ENCODE results near the gene DBI.

The DBI gene

DNA sequence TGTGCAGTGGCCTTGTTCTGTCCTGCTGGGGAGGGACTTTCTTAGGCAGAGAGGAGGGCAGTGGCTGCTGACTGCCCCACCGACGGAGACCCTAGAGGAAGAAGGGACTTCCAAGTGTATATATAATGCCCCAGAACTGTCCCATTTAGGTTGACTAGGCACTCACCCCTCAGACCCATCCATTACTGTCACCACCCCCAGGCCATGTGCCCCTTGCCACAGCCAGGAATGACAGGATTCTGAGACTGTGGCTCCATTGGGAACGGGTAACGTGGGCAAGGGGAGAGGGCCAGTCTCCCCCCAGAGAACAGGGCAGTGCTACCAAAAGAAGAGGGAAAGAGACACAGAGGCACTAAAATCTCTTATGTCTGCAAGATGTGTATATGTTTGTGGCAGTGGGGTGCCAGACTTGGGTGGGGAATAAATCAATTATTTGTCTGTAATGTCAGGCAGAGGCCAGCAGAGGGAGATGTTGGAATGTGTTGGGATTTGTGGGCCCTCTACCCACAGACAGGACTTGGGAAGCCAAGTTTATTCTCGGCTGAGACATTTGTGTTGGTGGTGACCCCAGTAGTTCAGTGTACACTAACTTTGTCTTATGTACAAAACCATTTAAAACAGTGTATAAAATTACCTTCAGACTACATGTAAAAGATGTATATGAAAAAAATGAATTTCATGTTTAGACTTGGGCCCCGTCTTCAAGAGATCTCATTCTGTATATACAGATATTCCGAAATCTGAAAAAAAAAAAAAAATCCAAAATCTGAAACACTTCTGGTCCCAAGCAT is 40.8 kb downstream of the DBI start:
- no peak overlapping the region for H3K27ac Mint-ChIP-seq
- H3K27me3 Mint-ChIP-seq, result no peaks in the 10 kb centered on the region
- no peaks in the 10 kb centered on the region for H3K4me1 Mint-ChIP-seq
- no peak overlapping the region for H3K4me3 Mint-ChIP-seq
- H3K9me3 Mint-ChIP-seq, result no peaks in the 10 kb centered on the region
- peak; percentile 47 for ATAC-seq
- DNase-seq, result peak; percentile 17 to 28

DNA sequence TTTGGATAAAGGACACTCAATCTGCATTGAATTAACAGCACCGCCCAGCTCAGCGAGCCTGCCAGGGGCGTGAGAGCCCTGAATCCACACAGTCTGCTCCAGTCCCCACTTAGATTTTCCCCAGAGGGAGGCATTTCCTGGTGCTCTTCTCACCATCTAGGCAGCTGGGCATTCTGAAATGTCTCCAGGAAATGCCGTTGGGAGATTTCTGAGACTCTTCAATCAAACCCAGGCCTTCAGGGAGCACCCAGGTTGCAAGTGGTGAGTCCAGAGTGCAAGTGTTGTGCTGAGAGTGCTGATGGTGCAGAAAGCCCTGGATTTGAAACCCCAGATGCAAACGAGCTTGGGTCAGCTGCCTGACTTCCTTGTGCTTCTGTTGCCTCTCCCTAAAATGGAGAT is 41.4 kb downstream of the DBI start:
- Mint-ChIP-seq H3K4me1 (no peaks in the 10 kb centered on the region), H3K27ac (no peak overlapping the region), H3K27me3 (no peaks in the 10 kb centered on the region), H3K4me3 (no peak overlapping the region), H3K9me3 (no peaks in the 10 kb centered on the region)
- DNase-seq (no peak), ATAC-seq (no peak)

DNA sequence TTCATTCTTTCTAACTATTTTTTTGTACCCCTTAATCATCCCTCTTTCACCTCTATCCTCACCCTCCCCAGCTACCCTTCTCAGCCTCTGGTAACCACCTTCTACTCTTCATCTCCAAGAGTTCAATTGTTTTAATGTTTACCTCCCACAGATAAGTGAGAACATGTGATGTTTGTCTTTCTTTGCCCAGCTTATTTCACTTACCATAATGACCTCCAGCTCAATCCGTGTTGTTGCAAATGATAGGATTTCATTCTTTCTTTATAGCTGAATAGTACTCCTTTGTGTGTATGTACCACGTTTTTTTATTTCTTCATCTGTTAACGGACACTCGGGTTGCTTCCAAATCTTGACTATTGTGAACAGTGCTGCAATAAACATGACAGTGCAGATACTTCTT is 42.7 kb downstream of the DBI start:
- Mint-ChIP-seq H3K9me3 (no peaks in the 10 kb centered on the region), H3K4me1 (no peaks in the 10 kb centered on the region), H3K27ac (no peak overlapping the region), H3K27me3 (no peaks in the 10 kb centered on the region), H3K4me3 (no peak overlapping the region)
- DNase-seq (no peak), ATAC-seq (no peak)

DNA sequence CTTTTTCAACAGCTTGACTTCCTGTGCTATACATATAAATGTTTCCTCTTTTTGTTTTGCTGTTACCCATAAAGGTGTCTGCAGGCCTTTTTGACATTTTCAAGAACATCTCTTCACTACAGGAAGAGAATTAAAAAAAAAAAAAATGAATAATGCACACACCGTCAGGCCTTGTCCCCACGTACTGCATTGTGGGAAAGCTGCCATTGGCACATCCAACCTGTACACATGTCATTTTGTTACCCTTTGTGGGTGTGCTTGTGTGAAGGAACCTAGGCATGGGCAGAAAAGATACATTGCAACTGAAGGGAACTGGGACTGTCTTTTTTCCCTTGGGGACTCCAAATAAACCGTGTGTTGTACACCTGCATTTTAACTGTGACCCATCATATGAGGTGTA is 48.1 kb downstream of the DBI start:
- no peak overlapping the region for H3K4me3 Mint-ChIP-seq
- DNase-seq (no peak), ATAC-seq (no peak)
- no peak overlapping the region for H3K27ac Mint-ChIP-seq
- H3K27me3 Mint-ChIP-seq, result no peaks in the 10 kb centered on the region
- H3K4me1 Mint-ChIP-seq, result no peaks in the 10 kb centered on the region
- H3K9me3 Mint-ChIP-seq, result no peaks in the 10 kb centered on the region

DNA sequence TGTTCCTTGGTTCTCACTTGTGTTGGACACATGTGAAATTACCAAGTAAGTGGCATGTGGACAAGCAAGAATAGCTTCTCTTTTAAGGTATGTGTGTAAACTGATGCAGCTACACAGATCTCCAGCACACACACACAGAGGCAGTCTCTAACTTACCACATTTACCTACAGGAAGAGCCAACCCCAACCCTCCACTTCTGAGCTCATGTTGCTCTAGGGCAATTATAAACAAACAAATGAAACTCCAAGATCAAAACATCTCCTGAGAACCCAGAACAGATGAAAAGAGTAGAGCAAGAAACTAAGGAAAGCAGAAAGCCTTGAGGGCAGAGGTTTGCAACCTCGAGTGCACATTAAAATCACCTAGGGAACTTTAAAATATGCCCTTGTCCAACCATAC is 48.9 kb downstream of the DBI start:
- H3K9me3 Mint-ChIP-seq, result no peaks in the 10 kb centered on the region
- DNase-seq (no peak), ATAC-seq (no peak)
- H3K27me3 Mint-ChIP-seq, result no peaks in the 10 kb centered on the region
- no peaks in the 10 kb centered on the region for H3K4me1 Mint-ChIP-seq
- no peak overlapping the region for H3K27ac Mint-ChIP-seq
- no peak overlapping the region for H3K4me3 Mint-ChIP-seq

DNA sequence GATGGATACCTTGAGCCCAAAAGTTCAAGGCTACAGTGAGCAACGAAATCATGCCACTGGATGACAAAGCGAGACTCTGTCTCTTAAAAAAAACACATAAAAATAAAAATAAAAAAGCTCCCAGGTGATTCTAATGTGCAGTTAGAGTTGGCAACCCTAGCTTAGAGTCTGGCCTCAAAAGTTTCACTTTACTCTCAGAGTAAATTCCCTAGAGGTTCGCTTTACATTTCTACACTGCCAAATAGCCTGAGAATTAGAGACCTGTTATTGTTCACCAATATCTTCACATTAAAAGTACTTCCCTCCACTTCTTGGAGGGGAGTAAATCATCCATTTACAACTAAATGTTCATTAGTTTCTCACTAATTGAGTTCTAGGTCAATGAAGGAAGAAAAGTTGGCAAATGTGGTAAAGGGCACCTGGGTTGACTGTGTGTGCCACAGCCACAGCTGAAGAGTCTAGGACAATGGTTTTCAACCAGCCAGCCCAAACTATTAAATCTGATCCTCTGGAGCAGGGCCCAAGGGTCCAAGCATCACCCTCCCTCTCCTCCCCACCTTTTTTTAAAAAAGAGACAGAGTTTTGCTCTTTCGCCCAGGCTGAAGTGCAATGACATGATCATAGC is 49.6 kb downstream of the DBI start:
- no peak for DNase-seq
- Mint-ChIP-seq H3K9me3 (peaks cover 5 to 6% of the 10 kb centered on the region in 2 donors), H3K27ac (no peak overlapping the region), H3K4me3 (no peak overlapping the region), H3K4me1 (no peaks in the 10 kb centered on the region), H3K27me3 (peaks cover 3% of the 10 kb centered on the region)
- ATAC-seq, result no peak

DNA sequence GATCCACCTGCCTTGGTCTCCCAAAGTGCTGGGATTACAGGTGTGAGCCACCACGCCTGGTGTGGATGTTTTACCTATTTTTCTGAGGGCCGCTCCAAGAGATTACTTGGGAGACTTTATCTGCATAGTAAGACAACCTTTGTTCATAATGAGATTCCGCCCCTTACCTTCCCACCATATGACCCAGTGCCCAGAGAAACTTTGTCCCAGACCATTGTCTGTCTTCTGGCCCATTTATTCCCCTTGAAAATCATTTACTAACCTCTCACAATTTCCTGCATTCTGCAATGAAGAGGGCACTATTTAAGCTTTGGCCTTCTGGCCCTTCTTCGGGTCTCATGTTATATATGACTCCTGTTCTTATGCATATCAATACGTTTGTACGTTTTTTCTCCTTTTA is 51.1 kb downstream of the DBI start:
- Mint-ChIP-seq H3K4me1 (no peaks in the 10 kb centered on the region), H3K9me3 (peaks cover 11 to 15% of the 10 kb centered on the region in 2 donors), H3K27ac (no peak overlapping the region), H3K27me3 (peaks cover 18% of the 10 kb centered on the region), H3K4me3 (no peak overlapping the region)
- DNase-seq (no peak), ATAC-seq (no peak)

DNA sequence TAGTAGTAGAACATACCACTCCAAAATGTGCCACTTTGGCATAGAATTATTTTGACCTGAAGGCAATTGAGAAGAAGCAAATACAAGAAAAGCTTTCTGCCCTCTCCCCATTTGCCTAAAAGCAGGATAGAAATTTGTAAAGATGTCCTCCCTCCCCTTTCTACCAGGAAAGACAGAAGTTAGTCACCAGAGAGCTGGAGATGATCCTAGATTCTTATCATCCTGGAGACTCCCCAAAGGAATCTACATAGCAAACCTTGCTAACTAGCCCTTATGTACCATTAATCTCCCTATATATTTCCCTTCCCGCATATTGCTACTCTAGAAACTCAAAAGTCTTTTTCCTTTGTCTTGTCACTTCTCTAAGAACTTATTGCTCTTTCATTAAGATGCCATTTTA is 52.3 kb downstream of the DBI start:
- no peak overlapping the region for H3K4me3 Mint-ChIP-seq
- H3K4me1 Mint-ChIP-seq, result no peaks in the 10 kb centered on the region
- H3K27me3 Mint-ChIP-seq, result peaks cover 21% of the 10 kb centered on the region
- peaks cover 11 to 15% of the 10 kb centered on the region in 2 donors for H3K9me3 Mint-ChIP-seq
- no peak overlapping the region for H3K27ac Mint-ChIP-seq
- DNase-seq (no peak), ATAC-seq (no peak)

DNA sequence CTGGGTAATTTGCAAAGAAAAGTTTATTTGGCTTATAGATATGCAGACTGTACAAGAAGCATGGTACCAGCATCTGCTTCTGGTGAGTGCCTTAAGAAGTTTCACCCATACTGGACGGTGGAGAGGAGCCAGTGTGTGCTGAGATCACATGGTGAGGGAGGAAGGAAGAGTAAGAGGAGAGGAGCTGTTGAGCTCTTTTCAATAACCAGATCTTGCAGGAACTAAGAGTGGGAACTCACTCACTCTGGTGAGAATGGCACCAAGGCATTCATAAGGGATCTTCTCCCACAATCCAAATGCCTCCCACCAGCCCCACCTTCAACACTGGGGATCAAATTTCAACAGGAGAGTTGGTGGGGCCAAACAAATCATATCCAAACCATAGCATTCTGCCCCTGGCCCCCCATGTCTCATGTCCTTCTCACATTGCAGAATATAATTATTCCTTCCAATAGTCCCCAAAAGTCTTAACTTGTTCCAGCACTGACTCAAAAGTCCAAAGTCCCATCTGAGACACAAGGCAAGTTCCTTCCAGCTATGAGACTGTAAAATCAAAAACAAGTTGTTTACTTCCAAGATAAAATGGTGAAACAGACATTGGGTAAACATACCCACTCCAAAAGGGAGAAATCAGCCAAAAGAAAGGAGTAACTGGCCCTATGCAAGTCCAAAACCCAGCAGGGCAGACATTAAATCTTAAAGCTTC is 53.2 kb downstream of the DBI start:
- Mint-ChIP-seq H3K27me3 (peaks cover 30% of the 10 kb centered on the region), H3K9me3 (peaks cover 11 to 15% of the 10 kb centered on the region in 2 donors), H3K4me1 (no peaks in the 10 kb centered on the region), H3K4me3 (no peak overlapping the region), H3K27ac (no peak overlapping the region)
- DNase-seq, result no peak
- no peak for ATAC-seq

DNA sequence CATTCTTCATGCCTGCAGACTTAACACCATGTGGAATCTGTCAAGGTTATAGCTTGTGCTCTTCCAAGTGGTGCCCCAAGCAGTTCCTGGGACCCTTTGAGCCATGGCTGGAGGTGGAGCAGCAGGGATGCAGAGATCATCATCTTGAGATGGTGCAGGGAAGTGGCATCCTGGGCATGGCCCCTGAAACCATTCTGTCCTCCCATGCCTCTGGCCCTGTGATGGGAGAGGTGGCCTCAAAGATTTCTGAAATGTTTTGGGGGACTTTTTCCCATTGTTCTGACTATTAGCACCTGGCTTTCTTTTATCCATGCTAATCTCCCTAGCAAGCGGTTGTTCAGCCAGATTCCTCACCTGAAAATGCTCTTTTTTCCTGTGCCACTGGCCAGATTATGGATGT is 54.5 kb downstream of the DBI start:
- H3K27me3 Mint-ChIP-seq, result peaks cover 41% of the 10 kb centered on the region
- peaks cover 11 to 15% of the 10 kb centered on the region in 2 donors for H3K9me3 Mint-ChIP-seq
- no peak for DNase-seq
- no peak for ATAC-seq
- H3K4me3 Mint-ChIP-seq, result no peak overlapping the region
- no peak overlapping the region for H3K27ac Mint-ChIP-seq
- no peaks in the 10 kb centered on the region for H3K4me1 Mint-ChIP-seq

DNA sequence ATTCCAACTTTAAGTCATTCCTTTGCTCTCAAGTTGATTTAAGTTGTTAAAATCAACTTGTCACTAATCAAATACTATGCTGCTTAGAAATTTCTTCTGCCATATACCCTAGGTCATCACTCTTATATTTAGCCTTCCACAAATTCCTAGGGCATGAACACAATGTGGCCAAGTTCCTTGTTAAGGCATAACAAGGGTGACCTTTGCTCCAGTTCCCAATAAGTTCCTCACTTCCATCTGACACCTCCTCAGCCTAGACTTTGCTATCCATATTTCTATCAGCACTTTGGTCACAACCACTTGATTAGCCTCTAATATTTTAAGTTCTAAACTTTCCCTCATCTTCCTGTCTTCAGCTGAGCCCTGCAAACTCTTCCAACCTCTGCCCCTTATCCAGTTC is 55.0 kb downstream of the DBI start:
- Mint-ChIP-seq H3K4me3 (no peak overlapping the region), H3K27ac (no peak overlapping the region), H3K4me1 (no peaks in the 10 kb centered on the region), H3K9me3 (peaks cover 11 to 15% of the 10 kb centered on the region in 2 donors), H3K27me3 (peaks cover 45% of the 10 kb centered on the region)
- no peak for ATAC-seq
- no peak for DNase-seq
